Hepatocyte (in vitro differentiated cells): Measurements from ENCODE around the gene AP1AR.

ENCODE experiments used
- EZH2 ChIP-seq: fragments of 200-600 bp; sonication (generic); IDR thresholded peaks from 2 replicates; pipeline ENCODE4 v1.6.1; 2016; ENCODE audit warnings: antibody characterized with exemption, mild to moderate bottlenecking, borderline replicate concordance
- TF ChIP-seq, protein P1 (sequence below): fragments of 200-600 bp; sonication (generic); IDR thresholded peaks from 2 replicates; pipeline ENCODE4 v1.5.1; 2016; ENCODE audit warnings: antibody characterized with exemption, mild to moderate bottlenecking; ENCODE audit not compliant: poor library complexity

GRCh38 chr4:112219826-112220366 lies 11.7 kb upstream of the AP1AR start:
- TF ChIP-seq EZH2 = no peak
- TF ChIP-seq, protein P1, sequence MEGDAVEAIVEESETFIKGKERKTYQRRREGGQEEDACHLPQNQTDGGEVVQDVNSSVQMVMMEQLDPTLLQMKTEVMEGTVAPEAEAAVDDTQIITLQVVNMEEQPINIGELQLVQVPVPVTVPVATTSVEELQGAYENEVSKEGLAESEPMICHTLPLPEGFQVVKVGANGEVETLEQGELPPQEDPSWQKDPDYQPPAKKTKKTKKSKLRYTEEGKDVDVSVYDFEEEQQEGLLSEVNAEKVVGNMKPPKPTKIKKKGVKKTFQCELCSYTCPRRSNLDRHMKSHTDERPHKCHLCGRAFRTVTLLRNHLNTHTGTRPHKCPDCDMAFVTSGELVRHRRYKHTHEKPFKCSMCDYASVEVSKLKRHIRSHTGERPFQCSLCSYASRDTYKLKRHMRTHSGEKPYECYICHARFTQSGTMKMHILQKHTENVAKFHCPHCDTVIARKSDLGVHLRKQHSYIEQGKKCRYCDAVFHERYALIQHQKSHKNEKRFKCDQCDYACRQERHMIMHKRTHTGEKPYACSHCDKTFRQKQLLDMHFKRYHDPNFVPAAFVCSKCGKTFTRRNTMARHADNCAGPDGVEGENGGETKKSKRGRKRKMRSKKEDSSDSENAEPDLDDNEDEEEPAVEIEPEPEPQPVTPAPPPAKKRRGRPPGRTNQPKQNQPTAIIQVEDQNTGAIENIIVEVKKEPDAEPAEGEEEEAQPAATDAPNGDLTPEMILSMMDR = no peak
